Kasumi-1 (cell line): ENCODE results near the gene HMGCL.
A peak's percentile ranks its signal among the peaks of the same experiment; 100 is the strongest.
"Not testable (repeated sequence)": the region's sequence is repeated elsewhere in the genome, so short reads cannot be mapped to it uniquely, and the experiment has no call there.

Experiments used
- DNase-seq, 2 experiments: peaks; one replicate each; lab custom pipeline; 2025; lab: John Stamatoyannopoulos, UW

The HMGCL gene

GRCh38 chr1:23798662-23799142 is 26.5 kb downstream of the HMGCL start:
- peak; percentile 3 to 15 for DNase-seq

GRCh38 chr1:23797478-23798448 is 27.5 kb downstream of the HMGCL start:
- DNase-seq = no peak

GRCh38 chr1:23796466-23797271 is 28.6 kb downstream of the HMGCL start:
- no peak for DNase-seq

- no peak for DNase-seq
Observed at GRCh38 chr1:23795676-23796465, 29.4 kb downstream of the HMGCL start.

- not testable (repeated sequence) for DNase-seq
Observed at GRCh38 chr1:23794732-23795182, 30.5 kb downstream of the HMGCL start.

- DNase-seq = no peak
Observed at GRCh38 chr1:23793861-23794731, 31.1 kb downstream of the HMGCL start.

- no peak for DNase-seq
Observed at GRCh38 chr1:23793018-23793781, 32.0 kb downstream of the HMGCL start.

GRCh38 chr1:23792151-23792945 is 32.9 kb downstream of the HMGCL start:
- no peak for DNase-seq

GRCh38 chr1:23791516-23792047 is 33.6 kb downstream of the HMGCL start:
- DNase-seq = peak in 1 of 2 experiments; percentile 15

GRCh38 chr1:23790696-23791515 is 34.3 kb downstream of the HMGCL start, which contains the start of gene LYPLA2:
LYPLA2 (plus strand) TSS chr1:23791145; CDS start chr1:23792683, 1,538 bp downstream.
- DNase-seq = peak; percentile 86 to 88

- DNase-seq = no peak
Observed at GRCh38 chr1:23788695-23789094, 36.5 kb downstream of the HMGCL start.

- no peak for DNase-seq
Observed at GRCh38 chr1:23787701-23788100, 37.5 kb downstream of the HMGCL start.

GRCh38 chr1:23784846-23785245 is 40.4 kb downstream of the HMGCL start:
- DNase-seq = no peak

- DNase-seq = not testable (repeated sequence)
Observed at GRCh38 chr1:23783141-23783540, 42.1 kb downstream of the HMGCL start.

GRCh38 chr1:23779826-23780371 is 45.3 kb downstream of the HMGCL start:
- no peak for DNase-seq

GRCh38 chr1:23777979-23778814 is 47.0 kb downstream of the HMGCL start, which contains the start of gene PITHD1:
PITHD1 (plus strand) TSS chr1:23778418; CDS start chr1:23778516, 98 bp downstream.
- peak; percentile 80 to 84 for DNase-seq
